ENCODE results near the gene CLIC4. TPM values are rescaled to one million over a fixed set of nuclear protein-coding genes. Genes with fewer than 3 reads are reported as not detected.
"Not testable (repeated sequence)": the region's sequence is repeated elsewhere in the genome, so short reads cannot be mapped to it uniquely, and the experiment has no call there.

Gene CLIC4
- polyA plus RNA-seq, 1 experiment = 561 TPM

DNA sequence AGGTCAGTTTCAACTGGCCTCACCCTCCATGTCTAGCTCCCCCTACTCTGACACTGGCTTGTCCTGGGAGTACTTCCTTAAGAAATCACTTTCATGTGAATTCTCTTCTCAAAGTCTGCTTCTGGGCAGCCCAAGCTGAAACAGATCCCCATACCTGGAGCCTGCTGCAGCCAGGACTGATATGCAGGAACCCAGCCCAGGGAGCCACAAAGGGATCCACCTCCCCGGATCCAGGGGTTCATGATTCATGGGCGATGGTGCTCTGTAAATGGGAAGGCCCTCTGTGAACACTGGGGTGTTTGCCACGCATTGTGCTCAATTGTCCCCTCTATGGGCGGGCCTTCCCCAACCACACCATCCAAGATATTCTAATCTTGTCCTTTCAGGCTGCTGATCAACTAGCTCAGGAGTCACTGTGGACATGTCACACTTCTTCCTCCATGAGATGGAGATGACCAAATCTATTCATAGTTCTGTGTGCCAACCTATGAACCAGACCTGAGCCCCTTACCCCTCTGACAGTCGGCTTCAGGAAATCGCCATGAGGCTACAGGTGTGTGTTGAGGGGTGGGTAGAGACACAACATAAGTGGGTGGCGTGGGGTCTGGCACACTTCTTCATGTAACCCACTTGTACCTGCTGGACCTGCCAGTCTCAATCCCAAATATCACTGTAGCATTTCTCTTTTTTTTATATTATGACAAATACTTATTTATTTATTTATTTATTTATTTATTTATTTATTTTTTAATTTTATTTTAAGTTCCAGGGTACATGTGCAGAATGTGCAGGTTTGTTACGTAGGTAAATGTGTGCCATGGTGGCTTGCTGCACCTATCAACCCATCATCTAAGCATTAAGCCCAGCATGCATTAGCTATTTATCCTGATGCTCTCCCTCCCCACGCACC lies 143.1 kb downstream of the CLIC4 start:
- Histone ChIP-seq H3K27me3 (ENCODE audit: control insufficient read depth, insufficient read depth, low read length) (peaks cover 7% of the 10 kb centered on the region), H3K27ac (ENCODE audit: low read depth, low read length) (no peak overlapping the region), H3K4me3 (ENCODE audit: low read depth, low read length) (no peak overlapping the region), H3K9me3 (ENCODE audit: control insufficient read depth, insufficient read depth, low read length) (peaks cover 5% of the 10 kb centered on the region; the same call in 1 of the 2 replicates)
- TF ChIP-seq, protein P1, sequence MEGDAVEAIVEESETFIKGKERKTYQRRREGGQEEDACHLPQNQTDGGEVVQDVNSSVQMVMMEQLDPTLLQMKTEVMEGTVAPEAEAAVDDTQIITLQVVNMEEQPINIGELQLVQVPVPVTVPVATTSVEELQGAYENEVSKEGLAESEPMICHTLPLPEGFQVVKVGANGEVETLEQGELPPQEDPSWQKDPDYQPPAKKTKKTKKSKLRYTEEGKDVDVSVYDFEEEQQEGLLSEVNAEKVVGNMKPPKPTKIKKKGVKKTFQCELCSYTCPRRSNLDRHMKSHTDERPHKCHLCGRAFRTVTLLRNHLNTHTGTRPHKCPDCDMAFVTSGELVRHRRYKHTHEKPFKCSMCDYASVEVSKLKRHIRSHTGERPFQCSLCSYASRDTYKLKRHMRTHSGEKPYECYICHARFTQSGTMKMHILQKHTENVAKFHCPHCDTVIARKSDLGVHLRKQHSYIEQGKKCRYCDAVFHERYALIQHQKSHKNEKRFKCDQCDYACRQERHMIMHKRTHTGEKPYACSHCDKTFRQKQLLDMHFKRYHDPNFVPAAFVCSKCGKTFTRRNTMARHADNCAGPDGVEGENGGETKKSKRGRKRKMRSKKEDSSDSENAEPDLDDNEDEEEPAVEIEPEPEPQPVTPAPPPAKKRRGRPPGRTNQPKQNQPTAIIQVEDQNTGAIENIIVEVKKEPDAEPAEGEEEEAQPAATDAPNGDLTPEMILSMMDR (IDR thresholded peaks at IDR 0.05; ENCODE audit: low read depth, low read length) = no peak
- POLR2A ChIA-PET = interaction anchor here (0.6 kb wide), 1 partner anchor 482 kb away, joined by 3 read pairs; no protein-coding TSS in a partner anchor
- no peak for DNase-seq (ENCODE audit: low read depth, low spot score)
- CTCF ChIA-PET = interaction anchor here (3.3 kb wide), 1 partner anchor 9 kb away, joined by 12 read pairs; no protein-coding TSS in a partner anchor

DNA sequence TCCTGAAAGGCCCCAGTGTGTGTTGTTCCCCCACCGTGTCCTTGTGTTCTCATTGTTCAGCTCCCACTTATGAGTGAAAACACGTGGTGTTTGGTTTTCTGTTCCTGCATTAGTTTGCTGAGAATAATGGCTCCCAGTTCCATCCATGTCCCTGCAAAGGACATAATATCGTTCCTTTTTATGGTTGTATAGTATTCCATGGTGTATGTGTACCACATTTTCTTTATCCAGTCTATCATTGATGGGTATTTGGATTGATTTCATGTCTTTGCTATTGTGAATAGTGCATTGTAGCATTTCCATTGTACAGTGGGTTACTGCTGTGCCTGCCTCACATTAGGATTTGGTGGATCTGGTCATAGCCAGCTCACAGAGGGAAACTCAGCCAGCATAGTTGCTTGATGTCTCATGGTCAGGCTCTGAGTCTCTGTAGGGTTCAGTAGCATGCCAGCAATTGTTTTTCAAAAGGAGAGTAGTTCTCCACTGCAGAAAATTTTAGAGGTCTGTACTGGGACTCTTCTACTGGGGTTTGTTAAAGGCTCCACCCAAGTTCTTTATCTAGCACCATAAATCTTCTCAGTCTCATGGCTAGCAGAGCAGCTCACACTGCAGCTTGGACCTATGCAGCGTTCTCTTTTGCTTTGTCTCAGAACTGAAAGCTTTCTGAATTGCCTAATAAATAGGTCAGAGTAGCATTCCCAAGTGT lies 143.9 kb downstream of the CLIC4 start:
- no peak overlapping the region for H3K27ac ChIP-seq (ENCODE audit: low read depth, low read length)
- TF ChIP-seq, protein P1 (IDR thresholded peaks at IDR 0.05; ENCODE audit: low read depth, low read length) = no peak

DNA sequence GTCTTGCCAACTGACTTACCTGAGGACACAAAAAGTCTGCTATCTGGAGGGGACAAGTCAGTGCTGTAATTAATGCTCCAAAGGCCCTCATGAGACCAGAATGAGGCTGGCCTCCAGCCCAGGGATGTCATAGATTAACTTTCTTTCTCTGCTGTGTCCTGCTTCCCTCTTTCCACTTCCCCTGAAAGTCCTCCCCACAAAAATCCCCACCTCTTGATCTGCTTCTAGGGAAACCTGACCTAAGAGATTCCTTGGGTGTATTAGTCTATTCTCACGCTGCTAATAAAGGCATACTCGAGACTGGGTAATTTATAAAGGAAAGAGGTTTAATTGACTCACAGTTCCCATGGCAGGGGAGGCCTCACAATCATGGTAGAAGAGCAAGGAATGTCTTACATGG lies 145.6 kb downstream of the CLIC4 start:
- TF ChIP-seq, protein P1 (IDR thresholded peaks at IDR 0.05; ENCODE audit: low read depth, low read length) = no peak
- POLR2A ChIA-PET = no interaction called here

More for the DNA sequence above, 143.9 kb downstream of the CLIC4 start:
- DNase-seq (ENCODE audit: low read depth, low spot score) = no peak
- POLR2A ChIA-PET = interaction anchor here (0.6 kb wide), 1 partner anchor 481 kb away, joined by 3 read pairs; no protein-coding TSS in a partner anchor
- Histone ChIP-seq H3K4me3 (ENCODE audit: low read depth, low read length) (no peak overlapping the region), H3K9me3 (ENCODE audit: control insufficient read depth, insufficient read depth, low read length) (peaks cover 5% of the 10 kb centered on the region; the same call in 1 of the 2 replicates), H3K27me3 (ENCODE audit: control insufficient read depth, insufficient read depth, low read length) (peaks cover 9% of the 10 kb centered on the region)
- CTCF ChIA-PET = interaction anchor here (3.3 kb wide), 1 partner anchor 8 kb away, joined by 12 read pairs; no protein-coding TSS in a partner anchor

DNA sequence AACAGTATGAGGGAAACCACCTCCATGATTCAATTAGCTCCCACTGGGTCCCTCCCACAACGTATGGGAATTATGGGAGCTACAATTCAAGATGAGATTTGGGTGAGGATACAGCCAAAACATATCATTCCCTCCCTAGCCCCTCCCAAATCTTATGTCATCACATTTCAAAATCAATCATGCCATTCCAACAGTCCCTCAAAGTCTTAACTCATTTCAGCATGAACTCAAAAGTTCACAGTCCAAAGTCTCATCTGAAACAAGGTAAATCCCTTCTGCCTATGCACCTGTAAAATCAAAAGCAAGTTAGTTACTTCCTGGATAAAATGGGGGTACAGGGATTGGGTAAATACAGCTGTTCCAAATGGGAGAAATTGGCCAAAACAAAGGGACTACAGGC lies 146.1 kb downstream of the CLIC4 start:
- CTCF ChIA-PET; H3K4me3 ChIP-seq (ENCODE audit: low read depth, low read length); DNase-seq (ENCODE audit: low read depth, low spot score); POLR2A ChIA-PET; H3K9me3 ChIP-seq (ENCODE audit: control insufficient read depth, insufficient read depth, low read length); H3K27ac ChIP-seq (ENCODE audit: low read depth, low read length): not testable (repeated sequence)
- peaks cover 17% of the 10 kb centered on the region for H3K27me3 ChIP-seq (ENCODE audit: control insufficient read depth, insufficient read depth, low read length)

More for the DNA sequence above, 145.6 kb downstream of the CLIC4 start:
- Histone ChIP-seq H3K4me3 (ENCODE audit: low read depth, low read length) (no peak overlapping the region), H3K27me3 (ENCODE audit: control insufficient read depth, insufficient read depth, low read length) (peaks cover 13% of the 10 kb centered on the region), H3K27ac (ENCODE audit: low read depth, low read length) (no peak overlapping the region), H3K9me3 (ENCODE audit: control insufficient read depth, insufficient read depth, low read length) (peaks cover 5% of the 10 kb centered on the region; the same call in 1 of the 2 replicates)
- CTCF ChIA-PET = no interaction called here
- DNase-seq (ENCODE audit: low read depth, low spot score) = no peak

DNA sequence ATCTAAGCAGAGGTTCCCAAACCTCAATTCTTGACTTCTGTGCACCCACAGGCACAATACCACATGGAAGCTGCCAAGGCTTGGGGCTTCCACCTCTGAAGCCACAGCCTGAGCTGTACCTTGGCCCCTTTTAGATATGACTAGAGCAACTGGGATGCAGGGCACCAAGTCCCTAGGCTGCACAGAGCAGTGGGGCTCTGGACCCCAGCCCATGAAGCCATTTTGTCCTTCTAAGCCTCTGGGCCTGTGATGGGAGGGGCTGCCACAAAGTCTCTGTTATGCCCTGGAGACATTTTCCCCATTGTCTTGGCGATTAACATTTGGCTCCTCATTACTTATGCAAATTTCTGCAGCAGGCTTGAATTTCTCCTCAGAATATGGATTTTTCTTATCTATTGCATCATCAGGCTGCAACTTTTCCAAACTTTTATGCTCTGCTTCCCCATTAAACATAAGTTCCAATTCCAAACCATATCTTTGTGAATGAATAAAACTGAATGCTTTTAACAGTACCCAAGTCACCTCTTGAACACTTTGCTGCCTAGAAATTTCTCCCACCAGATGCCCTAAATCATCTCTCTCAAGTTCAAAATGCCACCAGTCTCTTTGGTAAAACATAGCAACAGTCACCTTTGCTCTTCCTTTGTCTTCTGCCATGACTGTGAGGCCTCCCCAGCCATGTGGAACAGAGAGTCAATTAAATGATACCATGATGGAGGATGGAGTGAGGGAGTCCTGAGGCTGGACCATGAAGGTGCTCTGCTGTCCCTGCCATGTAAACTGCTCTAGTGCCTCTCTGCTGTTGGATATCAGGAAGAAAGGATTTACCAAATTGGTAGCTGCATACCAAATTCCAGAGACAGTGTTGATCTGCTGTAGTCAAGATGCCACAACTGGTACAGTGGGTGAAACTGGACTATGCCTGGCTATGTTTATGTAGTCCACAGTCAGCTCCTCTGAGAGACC lies 147.2 kb downstream of the CLIC4 start:
- POLR2A ChIA-PET = no interaction called here
- peaks cover 26% of the 10 kb centered on the region for H3K27me3 ChIP-seq (ENCODE audit: control insufficient read depth, insufficient read depth, low read length)
- no peak overlapping the region for H3K4me3 ChIP-seq (ENCODE audit: low read depth, low read length)
- H3K27ac ChIP-seq (ENCODE audit: low read depth, low read length) = no peak overlapping the region
- CTCF ChIA-PET = no interaction called here
- TF ChIP-seq, protein P1 (IDR thresholded peaks at IDR 0.05; ENCODE audit: low read depth, low read length) = no peak
- no peak for DNase-seq (ENCODE audit: low read depth, low spot score)
- peaks cover 5% of the 10 kb centered on the region for H3K9me3 ChIP-seq (ENCODE audit: control insufficient read depth, insufficient read depth, low read length)

Measured in AG04450 (cell line).